ENCODE data around the gene EFHD2. TPM values are rescaled to one million over a fixed set of nuclear protein-coding genes. Genes with fewer than 3 reads are reported as not detected.

Gene EFHD2
- total RNA-seq, 4 donors from 2014 or later: 12.1 to 32.5 (median 20.4) TPM

- no peak overlapping the region for H3K27ac ChIP-seq
- H3K4me1 ChIP-seq: peaks cover 0 to 8% of the 10 kb centered on the region in 2 donors
- H3K4me3 ChIP-seq: no peak overlapping the region
- no peak for DNase-seq
- intact Hi-C loops (cut with DNase I; ENCODE audit: low total_unique reads): no loop called here
- no peaks in the 10 kb centered on the region for H3K27me3 ChIP-seq
- TF ChIP-seq POLR2A (IDR thresholded peaks at IDR 0.05) (no peak), CTCF (IDR thresholded peaks at IDR 0.05) (no peak)
- H3K36me3 ChIP-seq: no peaks in the 10 kb centered on the region
- H3K9me3 ChIP-seq: no peaks in the 10 kb centered on the region
Observed at GRCh38 chr1:15413563-15414444, 4.1 kb downstream of the EFHD2 start.

GRCh38 chr1:15414445-15414983, 4.8 kb downstream of the EFHD2 start:
- no peaks in the 10 kb centered on the region for H3K36me3 ChIP-seq
- intact Hi-C loops (cut with DNase I; ENCODE audit: low total_unique reads): no loop called here
- H3K4me3 ChIP-seq: no peak overlapping the region
- no peaks in the 10 kb centered on the region for H3K27me3 ChIP-seq
- DNase-seq: no peak
- H3K27ac ChIP-seq: no peak overlapping the region
- peaks cover 0 to 8% of the 10 kb centered on the region in 2 donors for H3K4me1 ChIP-seq
- no peak for TF ChIP-seq CTCF (IDR thresholded peaks at IDR 0.05)
- TF ChIP-seq POLR2A (IDR thresholded peaks at IDR 0.05): no peak
- no peaks in the 10 kb centered on the region for H3K9me3 ChIP-seq

- Histone ChIP-seq H3K4me3 (no peak overlapping the region), H3K4me1 (no peaks in the 10 kb centered on the region), H3K27ac (peak overlapping the region; percentile 62 to 69), H3K36me3 (no peaks in the 10 kb centered on the region), H3K27me3 (no peaks in the 10 kb centered on the region), H3K9me3 (no peaks in the 10 kb centered on the region)
- intact Hi-C loops (cut with DNase I; ENCODE audit: low total_unique reads): no loop called here
- no peak for TF ChIP-seq CTCF (IDR thresholded peaks at IDR 0.05)
- DNase-seq: no peak
Observed at GRCh38 chr1:15417059-15417934, 7.6 kb downstream of the EFHD2 start.

- H3K9me3 ChIP-seq: no peaks in the 10 kb centered on the region
- intact Hi-C loops (cut with DNase I; ENCODE audit: low total_unique reads): no loop called here
- no peaks in the 10 kb centered on the region for H3K27me3 ChIP-seq
- H3K27ac ChIP-seq: no peak overlapping the region
- no peaks in the 10 kb centered on the region for H3K4me1 ChIP-seq
- no peaks in the 10 kb centered on the region for H3K36me3 ChIP-seq
- no peak overlapping the region for H3K4me3 ChIP-seq
- no peak for DNase-seq
- no peak for TF ChIP-seq POLR2A (IDR thresholded peaks at IDR 0.05)
- TF ChIP-seq CTCF (IDR thresholded peaks at IDR 0.05): no peak
Observed at GRCh38 chr1:15418806-15419515, 9.3 kb downstream of the EFHD2 start.
